Osteoblast (primary cell): Measurements from ENCODE around the gene CCDC170. TPM values are rescaled to one million over a fixed set of nuclear protein-coding genes. Genes with fewer than 3 reads are reported as not detected.

Experiments
- DNase-seq: peaks from one replicate; pipeline ENCODE4 v3.0.0; 2011; ENCODE audit warnings: low spot score, mixed read lengths; ENCODE audit not compliant: insufficient read length; ENCODE audit errors: missing footprints
- H2AFZ ChIP-seq: 2 replicates; pipeline ENCODE4 v1.6.0; 2011; ENCODE audit warnings: mild to moderate bottlenecking, low read length
- H3K27ac ChIP-seq: 2 replicates; pipeline ENCODE4 v1.5.1; 2011; ENCODE audit warnings: mild to moderate bottlenecking, low read depth, low read length, moderate library complexity
- H3K27me3 ChIP-seq: 2 replicates; pipeline ENCODE4 v1.6.0; 2012; ENCODE audit warnings: mild to moderate bottlenecking, control low read depth, inconsistent platforms, low read length, moderate library complexity; ENCODE audit not compliant: insufficient read depth
- H3K36me3 ChIP-seq: 2 replicates; pipeline ENCODE4 v1.5.1; 2011; ENCODE audit warnings: mild to moderate bottlenecking, low read length, control low read depth, moderate library complexity; ENCODE audit not compliant: insufficient read depth
- H3K4me1 ChIP-seq: 2 replicates; pipeline ENCODE4 v1.5.1; 2011; ENCODE audit warnings: mild to moderate bottlenecking, low read length, control low read depth, moderate library complexity; ENCODE audit not compliant: insufficient read depth
- H3K4me2 ChIP-seq: 2 replicates; pipeline ENCODE4 v1.6.0; 2011; ENCODE audit warnings: mild to moderate bottlenecking, low read length; ENCODE audit not compliant: insufficient read depth
- H3K4me3 ChIP-seq: fragments of 200-600 bp; sonication (generic); 3 replicates; pipeline ENCODE4 v1.5.1; 2012; ENCODE audit warnings: mild to moderate bottlenecking, low read length, inconsistent platforms; ENCODE audit not compliant: insufficient read depth
- H3K79me2 ChIP-seq: 2 replicates; pipeline ENCODE4 v1.6.0; 2012; ENCODE audit warnings: mild to moderate bottlenecking, low read length, control low read depth, inconsistent platforms; ENCODE audit not compliant: insufficient read depth
- H3K9me3 ChIP-seq: 2 replicates; pipeline ENCODE4 v1.5.1; 2011; ENCODE audit warnings: low read depth, low read length, control low read depth
- H4K20me1 ChIP-seq: 2 replicates; pipeline ENCODE4 v1.6.0; 2012; ENCODE audit warnings: mild to moderate bottlenecking, low read length, control low read depth; ENCODE audit not compliant: insufficient read depth
- total RNA-seq: library from RNA; depleted of rRNA; stranded (reverse); fragments of >200 nt; gene quantifications from 2 replicates; pipeline ENCODE4 v1.2.3, GENCODE V29; 2012
- TF ChIP-seq, protein P1 (sequence below): IDR thresholded peaks from 2 replicates; pipeline ENCODE4 v1.5.1; 2011; ENCODE audit warnings: mild to moderate bottlenecking, low read depth, low read length, moderate library complexity; ENCODE audit errors: extremely low read depth

CCDC170 gene
- total RNA-seq, 1 donor = 1.8 TPM

DNA sequence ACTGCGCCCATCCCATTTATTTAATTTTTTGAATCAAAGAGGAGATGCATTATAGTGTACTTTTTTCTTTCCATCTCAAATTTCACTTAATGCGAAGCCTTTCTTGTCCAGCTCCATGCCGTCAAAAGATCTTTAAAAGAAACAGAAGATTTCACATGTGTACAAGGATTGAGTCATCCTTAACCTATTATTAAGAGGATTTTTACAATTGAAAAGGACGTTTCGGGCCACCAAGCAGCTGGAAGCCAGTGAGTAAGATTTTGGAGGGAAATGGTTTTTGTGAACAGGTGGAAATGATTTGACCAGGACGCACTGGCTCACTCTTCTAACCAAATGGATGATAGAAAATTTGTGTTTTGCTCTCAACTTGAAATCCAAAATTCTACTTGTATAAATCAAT lies 15.1 kb upstream of the CCDC170 start:
- TF ChIP-seq, protein P1, sequence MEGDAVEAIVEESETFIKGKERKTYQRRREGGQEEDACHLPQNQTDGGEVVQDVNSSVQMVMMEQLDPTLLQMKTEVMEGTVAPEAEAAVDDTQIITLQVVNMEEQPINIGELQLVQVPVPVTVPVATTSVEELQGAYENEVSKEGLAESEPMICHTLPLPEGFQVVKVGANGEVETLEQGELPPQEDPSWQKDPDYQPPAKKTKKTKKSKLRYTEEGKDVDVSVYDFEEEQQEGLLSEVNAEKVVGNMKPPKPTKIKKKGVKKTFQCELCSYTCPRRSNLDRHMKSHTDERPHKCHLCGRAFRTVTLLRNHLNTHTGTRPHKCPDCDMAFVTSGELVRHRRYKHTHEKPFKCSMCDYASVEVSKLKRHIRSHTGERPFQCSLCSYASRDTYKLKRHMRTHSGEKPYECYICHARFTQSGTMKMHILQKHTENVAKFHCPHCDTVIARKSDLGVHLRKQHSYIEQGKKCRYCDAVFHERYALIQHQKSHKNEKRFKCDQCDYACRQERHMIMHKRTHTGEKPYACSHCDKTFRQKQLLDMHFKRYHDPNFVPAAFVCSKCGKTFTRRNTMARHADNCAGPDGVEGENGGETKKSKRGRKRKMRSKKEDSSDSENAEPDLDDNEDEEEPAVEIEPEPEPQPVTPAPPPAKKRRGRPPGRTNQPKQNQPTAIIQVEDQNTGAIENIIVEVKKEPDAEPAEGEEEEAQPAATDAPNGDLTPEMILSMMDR = no peak
- no peak overlapping the region for H2AFZ ChIP-seq
- H3K4me1 ChIP-seq = peaks cover 11% of the 10 kb centered on the region
- H3K9me3 ChIP-seq = no peaks in the 10 kb centered on the region
- H3K36me3 ChIP-seq = no peaks in the 10 kb centered on the region
- no peaks in the 10 kb centered on the region for H3K79me2 ChIP-seq
- DNase-seq = no peak
- no peaks in the 10 kb centered on the region for H4K20me1 ChIP-seq
- no peak overlapping the region for H3K27ac ChIP-seq
- no peak overlapping the region for H3K4me3 ChIP-seq
- no peaks in the 10 kb centered on the region for H3K27me3 ChIP-seq
- H3K4me2 ChIP-seq = no peak overlapping the region

DNA sequence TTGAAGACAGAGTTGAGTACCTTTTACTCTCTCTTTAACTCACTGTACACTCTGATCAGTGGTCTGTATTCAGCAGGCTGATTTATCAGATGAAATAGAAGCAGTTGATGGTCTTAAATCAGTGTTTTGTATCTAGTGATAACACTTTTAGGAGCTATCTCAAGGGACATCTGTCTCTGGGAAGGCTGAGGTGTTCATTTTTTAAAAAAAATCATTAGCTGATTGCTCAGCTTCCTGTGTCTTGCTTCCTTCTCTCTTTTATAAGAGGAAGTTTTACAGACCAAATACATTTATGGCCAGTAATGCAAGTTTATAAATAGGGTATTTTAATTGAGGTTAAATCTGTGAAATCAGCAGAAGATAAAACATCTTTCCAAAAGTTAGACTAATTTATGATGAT lies 12.0 kb upstream of the CCDC170 start:
- Histone ChIP-seq H2AFZ (peak overlapping the region; percentile 84), H3K27me3 (no peaks in the 10 kb centered on the region), H3K79me2 (no peaks in the 10 kb centered on the region), H3K27ac (peak overlapping the region; percentile 42), H3K4me2 (peak overlapping the region; percentile 87), H4K20me1 (no peaks in the 10 kb centered on the region), H3K4me1 (peaks cover 16% of the 10 kb centered on the region), H3K36me3 (no peaks in the 10 kb centered on the region), H3K4me3 (no peak overlapping the region), H3K9me3 (no peaks in the 10 kb centered on the region)
- DNase-seq = no peak
- TF ChIP-seq, protein P1 = no peak

DNA sequence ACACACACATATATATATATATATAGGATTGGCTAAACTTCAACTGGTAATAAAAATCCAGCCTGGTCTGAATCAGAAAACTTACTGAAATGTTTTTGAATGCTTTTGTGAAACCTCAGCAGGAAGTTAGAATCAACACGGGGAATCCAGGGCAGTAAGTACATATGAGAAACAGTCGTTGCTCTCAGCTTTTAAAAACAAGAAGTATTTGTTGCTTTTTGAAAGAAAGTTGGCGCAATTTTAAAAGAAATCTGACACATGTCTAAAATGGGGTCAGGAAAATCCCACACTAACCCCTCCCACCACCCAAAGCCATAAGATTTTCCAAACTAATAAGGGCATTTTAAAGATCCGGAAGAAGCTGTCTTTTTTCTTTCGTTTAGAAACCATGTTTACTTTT lies 11.5 kb upstream of the CCDC170 start:
- peak; percentile 79 for DNase-seq

DNA sequence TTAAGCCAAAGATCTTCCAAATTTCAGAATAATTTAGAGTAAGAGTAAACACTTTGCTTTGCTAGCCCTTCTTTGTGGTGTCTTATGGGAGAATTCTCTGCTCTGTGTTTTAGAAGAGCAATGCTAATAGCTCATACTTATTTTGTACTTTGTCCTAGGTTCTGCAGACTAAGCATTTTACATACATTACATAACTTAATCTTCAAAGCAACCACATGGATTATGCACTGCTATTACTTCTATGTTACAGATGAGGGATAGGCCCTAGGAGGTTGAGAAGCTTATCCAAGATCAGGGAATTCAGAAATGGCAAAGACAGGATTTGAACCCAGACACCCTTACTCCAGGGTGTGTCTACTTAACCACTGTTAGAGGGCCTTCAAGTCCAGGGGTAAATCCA lies 9.8 kb upstream of the CCDC170 start:
- H3K4me3 ChIP-seq = no peak overlapping the region
- no peak for DNase-seq
- H3K36me3 ChIP-seq = no peaks in the 10 kb centered on the region

More for the DNA sequence above, 11.5 kb upstream of the CCDC170 start:
- H3K4me3 ChIP-seq = peak overlapping the region; percentile 66
- H3K79me2 ChIP-seq = no peaks in the 10 kb centered on the region
- no peaks in the 10 kb centered on the region for H4K20me1 ChIP-seq
- H3K36me3 ChIP-seq = no peaks in the 10 kb centered on the region
- peak overlapping the region; percentile 87 for H3K4me2 ChIP-seq
- H3K4me1 ChIP-seq = peaks cover 16% of the 10 kb centered on the region
- peak overlapping the region; percentile 90 for H2AFZ ChIP-seq
- H3K27ac ChIP-seq = peak overlapping the region; percentile 70
- no peaks in the 10 kb centered on the region for H3K27me3 ChIP-seq
- TF ChIP-seq, protein P1 = no peak
- H3K9me3 ChIP-seq = no peaks in the 10 kb centered on the region

More for the DNA sequence above, 9.8 kb upstream of the CCDC170 start:
- TF ChIP-seq, protein P1 = no peak
- Histone ChIP-seq H3K4me2 (no peak overlapping the region), H3K27ac (no peak overlapping the region), H4K20me1 (no peaks in the 10 kb centered on the region), H3K9me3 (no peaks in the 10 kb centered on the region), H3K27me3 (no peaks in the 10 kb centered on the region), H3K4me1 (peaks cover 16% of the 10 kb centered on the region), H3K79me2 (no peaks in the 10 kb centered on the region), H2AFZ (no peak overlapping the region)
